GM21447 (cell line): Measurements from ENCODE around the gene SEMA5A.

Source experiments
- ATAC-seq: cut with Tn5 transposase; IDR thresholded peaks from one replicate; pipeline ENCODE4 v1.9.1; 2021; ENCODE audit not compliant: unreplicated experiment

Gene SEMA5A

DNA sequence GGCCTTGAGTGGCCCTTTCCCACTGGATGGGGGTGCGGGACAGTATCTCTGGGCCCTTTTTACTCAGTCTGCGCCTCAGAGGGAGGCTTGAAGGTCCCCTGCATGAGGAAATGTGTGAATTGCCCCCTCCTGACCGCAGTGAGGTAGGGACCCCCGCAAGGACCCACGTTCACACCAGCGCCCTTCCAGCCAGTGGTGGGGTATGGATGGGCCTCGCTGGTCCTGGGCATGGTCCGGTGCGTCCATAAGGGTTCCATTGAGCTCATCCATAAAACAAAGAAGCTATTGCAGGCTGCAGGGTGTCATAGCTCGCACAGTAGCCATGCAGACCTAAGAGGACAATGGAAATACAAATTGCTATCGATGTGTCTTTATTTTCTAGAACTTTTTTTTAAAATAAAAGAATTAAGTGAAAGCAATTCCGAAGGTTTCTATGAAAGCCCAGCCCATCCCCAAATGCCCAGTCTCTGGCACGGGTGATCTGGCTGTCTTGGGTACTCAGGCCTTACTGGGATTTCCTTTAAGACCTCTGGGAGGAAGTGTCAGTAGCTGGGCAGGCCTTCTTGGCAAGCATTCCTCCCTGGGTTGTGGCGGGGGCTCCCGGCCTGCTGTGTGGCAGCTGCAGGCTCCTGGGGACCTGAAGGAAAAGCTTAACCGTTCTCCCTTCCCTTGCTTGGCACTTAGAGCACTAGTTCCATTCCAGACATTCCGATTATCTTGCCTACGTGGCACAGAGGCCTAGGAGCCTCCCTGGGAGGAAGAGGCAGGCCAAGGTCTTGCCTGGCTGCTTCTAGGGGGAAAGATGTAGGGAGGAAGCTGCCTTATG is 1.5 kb upstream of the SEMA5A start:
- no peak for ATAC-seq

DNA sequence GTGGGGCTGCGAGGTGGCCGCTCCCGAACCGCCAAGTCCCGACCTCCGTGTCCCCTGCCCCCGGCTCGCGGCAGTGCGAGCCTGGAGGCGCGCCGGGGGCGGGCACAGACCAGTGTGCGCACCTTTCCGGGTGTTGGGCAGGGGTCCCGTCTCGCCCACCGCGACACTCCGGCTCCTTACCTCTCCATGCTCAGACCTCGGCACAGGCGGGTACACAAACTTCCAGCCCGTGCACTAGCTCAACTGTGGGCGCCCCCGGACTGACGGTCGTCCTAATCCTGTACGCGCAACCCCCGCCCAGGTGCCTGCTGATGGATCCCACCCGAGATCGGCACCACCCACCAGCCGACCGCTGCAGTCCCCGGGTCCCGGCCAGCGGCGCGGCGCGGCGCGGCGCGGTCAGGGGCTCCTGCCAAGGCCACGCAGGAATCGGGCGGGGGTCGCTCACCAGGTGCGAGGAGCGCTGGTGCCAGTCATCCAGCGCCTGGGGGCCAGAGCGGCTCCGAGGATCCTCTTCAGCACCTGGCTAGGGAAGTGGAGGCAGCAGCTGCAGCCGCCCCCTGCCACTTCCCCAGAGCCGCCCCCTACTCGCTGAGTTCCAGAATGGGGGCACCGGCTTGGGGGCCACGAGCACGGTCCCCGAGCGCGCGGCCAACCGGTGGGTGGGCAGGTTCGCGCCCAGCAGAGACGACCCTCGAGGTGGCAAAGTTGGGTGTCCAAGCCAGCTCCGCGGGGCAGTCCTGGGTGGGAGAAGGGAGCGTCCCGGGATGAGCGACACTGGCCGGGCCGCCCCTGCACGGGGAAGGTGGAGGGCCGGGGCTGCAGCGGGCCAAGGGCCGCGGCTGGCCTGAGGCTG is 511 bp downstream of the SEMA5A start:
- ATAC-seq = no peak

DNA sequence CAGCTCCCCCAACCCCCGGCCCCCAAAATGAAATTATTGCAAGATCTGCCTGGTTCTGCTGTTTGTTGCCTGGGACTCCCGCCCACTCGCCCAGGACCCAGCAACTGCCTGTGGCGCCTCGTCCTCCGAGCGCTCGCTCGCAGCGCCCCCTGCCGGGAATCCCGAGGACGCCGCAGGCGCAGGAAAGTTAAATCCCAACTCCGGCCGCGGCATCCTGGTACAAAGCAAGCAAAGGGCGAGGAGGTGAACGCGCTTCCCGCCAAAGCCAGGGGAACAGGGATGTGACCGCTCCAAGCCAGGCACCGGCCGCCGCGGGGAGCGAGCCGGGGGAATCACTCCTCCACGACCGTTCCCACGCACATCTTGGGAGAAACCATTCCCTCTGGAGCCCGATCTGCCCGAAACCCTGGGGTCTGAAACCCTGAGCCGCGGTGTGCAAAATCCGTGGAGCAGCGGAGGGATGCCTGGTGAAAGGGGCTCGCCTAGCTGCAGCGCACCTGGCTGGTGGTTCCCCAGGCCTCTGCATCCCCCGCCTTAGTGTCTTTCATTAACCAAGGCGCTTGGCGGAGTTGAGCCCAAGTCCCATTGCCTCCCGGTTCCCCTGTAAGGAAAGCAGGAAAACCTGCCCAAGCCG is 1.3 kb downstream of the SEMA5A start:
- ATAC-seq = no peak

DNA sequence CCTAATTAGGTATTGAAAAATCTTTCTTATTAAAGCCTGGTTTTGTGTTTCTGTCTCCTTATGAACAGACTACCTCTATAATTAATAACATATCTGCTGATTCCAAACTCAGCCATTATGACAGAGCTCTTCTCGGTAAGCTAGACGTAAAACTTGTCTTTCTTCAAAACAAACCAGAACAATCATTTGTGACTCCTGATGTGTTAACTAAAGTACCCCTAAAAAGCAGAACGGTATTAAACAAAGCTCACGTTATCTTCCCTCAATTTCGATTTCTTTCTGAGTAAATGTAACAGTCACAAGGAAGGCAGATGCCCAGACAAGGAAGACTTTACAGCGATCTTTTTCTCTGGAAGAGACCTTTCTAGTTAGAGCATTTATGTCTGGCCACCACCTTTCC is 1.8 kb downstream of the SEMA5A start:
- ATAC-seq = no peak

DNA sequence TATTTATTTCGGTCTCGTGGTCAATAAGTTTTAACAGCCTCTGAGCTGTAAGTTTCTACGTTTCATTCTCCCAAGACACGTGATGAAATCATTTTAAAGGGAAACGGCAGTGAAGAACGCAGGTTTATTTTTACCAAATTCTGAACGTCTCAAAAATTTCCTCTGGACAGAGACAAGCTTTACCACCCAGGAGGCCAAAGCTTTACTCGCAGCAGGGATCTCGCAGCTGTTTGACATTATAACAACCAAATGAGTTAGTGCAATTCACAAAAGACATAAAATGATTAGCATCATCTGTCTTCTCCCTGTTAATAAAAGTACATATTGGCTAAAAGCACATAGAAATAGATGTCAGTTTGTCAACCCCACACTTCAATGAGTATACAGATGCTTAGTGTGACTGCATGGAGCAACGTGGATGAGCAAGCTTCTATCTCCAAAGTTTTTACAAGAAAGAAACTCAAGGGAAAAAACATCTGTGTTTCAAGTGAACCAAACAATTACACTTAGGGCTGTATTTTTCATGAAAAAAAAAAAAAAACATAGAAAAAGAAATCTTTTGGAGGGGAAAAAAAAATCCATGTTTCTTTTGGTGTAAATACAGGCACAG is 2.5 kb downstream of the SEMA5A start:
- no peak for ATAC-seq

DNA sequence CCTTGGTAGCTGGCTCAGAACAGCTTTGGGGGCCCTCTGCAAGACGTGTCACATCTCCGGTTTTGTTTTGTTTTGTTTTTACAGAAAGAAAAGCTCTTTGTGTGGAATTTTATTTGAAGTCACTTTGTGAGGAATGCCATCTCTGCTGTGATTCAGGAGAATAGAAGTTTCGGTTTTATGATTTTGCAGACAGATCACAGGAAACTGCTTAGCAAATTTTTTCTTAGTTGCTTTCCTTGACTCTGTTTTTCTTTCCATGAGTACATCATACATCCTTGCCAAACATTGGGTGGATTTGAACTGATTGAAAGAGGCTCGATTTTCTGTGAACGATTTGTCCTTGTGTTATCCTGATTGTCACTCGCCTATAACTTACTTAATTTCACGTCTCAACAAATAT is 5.1 kb downstream of the SEMA5A start:
- ATAC-seq = no peak

DNA sequence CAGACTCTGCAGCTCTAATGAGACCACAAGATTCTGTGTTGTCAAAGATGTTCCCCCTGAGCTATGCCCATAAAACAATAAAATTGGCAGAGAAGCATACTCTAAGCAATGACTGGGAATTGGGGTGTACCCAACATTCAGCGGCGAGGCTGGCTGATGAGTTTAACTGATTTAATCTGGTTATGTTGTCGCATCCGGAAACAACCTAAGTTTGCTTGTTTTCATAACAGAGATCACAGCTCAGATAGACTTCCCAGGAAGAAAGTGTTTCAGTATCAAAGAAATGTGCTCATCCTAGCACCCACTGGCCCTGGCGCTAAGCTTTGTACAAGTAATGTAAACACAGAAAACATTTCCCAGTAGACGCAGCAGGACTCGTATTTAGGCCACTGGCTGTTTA is 7.4 kb downstream of the SEMA5A start:
- no peak for ATAC-seq

DNA sequence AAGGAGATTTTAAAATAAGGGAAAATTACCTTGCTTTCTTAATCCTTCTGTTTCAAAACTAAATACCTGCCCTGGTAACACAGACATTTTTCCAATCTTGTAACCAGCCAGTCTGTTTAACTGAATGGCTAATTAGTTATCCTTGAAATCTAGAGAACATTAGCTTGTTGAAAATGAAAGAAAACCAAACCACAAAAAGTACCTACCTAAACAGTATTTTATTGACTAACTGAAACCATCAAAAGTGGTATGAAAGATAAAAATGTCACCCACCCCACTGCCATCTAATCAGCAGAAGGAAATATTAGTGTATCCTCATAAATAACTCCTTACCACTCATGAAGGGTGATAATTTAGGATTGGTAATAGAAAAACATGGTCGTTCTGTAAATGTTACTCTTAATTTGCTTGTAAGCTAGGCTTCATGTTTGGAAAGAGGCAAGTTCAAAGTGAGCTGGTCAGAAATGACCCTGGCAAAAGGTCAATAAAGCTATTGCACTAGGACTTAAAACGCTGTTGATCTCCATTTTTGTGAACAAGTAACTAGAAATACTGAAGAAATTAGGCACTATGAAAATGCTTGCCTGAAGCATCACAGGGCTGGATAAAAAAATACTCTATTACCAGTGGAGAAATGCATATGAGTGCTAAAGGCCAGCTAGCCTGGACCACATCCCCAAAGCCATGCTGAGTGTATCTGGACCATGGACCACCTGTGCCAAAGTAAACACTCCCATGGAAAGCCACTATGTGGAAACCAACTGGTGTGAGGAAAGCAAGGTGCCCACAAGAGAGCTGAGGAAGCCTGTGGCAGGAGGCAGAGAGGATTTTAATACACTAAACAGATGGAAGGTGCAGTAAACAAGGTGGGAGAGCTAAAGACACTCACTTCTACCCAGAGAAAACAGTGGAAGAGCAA is 8.4 kb downstream of the SEMA5A start:
- ATAC-seq = no peak

DNA sequence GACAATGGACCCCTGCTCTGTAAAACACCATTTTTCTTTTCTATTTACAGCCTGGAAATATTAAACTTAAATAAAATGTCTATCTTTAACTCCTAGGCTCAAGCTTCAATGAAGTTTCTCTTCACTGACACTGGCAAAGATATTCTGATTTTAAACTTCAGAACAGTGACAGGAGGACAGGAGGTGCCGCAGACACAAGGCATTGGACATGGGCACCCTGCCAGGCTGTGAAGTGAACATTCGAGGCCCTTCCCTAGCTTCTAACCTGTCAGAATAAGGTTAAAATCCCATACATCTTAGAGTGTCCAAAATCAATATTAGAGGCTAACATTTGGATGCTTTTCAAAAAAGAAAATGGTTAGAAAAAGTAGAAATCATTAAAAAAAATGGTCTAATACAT is 9.2 kb downstream of the SEMA5A start:
- ATAC-seq = no peak

DNA sequence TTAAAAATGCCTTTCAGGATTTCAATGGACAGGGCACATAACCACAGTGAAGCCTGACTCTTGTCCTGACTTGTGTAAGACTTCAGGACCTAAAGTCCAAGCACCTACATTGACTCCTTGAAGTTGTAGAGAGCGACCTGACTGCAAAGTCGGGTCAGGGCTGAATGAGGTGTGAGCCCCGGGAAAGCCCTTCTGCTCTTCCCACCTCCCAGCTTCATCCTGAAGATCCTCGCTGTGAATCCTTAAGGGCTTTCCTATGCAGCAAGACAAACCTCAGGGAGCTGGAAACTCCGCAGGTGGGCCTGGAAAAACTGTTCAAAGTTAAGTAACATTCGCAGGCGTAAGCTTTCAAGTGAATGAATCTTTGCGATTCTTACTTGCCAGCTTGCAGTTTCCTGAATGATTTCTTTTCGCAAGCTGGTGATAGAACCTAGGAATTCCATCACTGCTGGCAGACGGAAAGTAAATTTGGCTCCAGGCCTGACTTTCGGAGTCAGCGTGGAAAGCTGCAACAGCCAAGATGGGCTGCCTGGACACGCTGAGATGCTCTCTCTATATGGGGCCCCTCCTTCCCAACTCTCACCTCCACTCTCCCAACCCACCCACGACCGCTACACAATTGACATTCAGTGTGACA is 10.9 kb downstream of the SEMA5A start:
- no peak for ATAC-seq

DNA sequence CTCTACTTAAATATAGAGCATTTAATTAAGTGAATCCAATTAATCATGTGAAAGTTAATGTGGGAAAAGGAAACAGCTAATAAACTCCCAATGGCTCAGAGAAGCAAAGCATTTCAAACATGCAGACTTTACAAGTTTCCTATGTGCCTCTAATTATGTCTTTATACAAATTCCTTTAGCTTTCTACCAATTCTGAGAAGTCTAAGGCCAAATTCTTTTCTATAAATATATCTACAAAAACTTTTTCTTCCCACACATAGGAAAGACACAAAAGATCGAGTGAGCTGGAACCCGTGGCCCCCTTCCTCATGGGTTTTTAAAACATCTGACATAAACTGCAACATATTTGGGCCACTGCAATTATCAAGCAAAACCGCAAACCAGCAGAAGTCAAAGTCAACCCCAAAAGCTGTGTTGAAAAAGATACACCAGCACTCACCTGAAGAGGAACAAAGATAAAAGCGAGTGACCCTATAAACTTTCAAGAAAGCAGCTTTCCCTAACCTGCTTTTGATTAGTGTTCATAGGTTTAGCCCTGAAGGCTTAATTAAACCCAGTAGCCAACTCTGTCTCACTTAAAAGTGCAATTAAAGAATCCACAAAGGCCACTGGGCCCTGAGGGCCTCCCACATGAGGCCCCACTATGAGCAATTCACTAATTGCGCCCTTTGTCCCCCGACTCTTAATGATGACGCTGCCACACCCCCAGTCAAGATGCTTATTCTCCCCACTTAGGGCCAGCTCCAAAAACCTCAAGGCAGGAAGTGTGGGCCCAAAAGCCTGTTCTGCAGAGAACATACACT is 12.1 kb downstream of the SEMA5A start:
- ATAC-seq = no peak

DNA sequence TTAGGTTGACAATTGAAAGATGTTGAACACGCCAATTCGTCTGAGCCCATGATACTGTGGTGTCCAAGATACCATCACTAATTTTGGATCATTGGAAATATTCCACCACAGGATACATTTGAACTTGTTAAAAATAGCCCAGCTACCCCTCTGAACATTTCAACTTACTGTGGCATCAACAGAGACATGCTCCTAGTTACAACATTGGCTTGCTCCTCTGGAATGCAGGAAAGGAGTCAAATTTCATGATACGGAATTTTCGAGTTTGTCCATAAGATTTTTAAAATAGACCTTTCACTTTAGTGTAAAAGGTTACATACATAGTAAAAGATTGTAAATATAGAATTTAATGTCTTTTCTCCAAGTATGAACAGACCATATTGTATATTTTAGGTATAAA is 12.8 kb downstream of the SEMA5A start:
- ATAC-seq = no peak

DNA sequence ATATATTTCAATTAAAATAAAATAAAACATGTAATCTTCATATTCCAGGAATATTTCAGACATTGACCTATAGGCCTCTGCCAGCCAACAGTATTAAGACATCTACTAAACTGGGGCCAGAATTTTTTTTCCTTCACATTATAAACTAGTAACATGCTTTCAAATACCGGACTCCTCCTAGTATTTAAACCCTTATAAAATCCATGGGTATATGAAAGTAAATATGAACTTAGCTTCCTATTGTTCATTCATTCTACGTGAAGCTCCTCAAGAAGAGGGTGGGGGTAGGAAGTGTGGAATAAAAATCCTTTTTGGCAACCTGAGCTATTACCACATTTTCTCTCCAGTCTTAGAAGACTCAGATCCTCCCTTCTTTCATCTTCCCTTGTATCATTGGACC is 16.4 kb downstream of the SEMA5A start:
- ATAC-seq = no peak

DNA sequence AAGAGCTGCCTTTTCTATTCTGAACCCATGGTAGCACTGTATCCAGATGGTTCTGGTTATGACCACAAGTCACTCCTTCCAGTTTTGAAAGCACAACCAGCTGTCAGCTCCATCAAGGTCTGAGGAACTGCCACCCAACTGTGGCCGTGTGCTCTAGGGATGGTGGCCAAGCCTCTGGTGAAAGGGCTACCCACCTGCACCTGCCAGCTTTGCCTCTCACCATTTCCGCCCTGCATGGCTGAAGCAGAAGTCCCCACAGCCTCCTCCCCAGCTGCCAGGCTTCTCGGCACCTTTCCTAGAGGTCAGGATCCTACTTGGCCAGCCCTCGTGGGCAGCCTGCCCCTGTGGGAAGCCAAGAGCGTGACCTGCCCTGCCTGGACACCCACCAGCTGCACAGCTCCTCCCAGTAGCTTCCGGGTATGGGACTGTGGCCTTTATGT is 16.8 kb downstream of the SEMA5A start:
- ATAC-seq = no peak

DNA sequence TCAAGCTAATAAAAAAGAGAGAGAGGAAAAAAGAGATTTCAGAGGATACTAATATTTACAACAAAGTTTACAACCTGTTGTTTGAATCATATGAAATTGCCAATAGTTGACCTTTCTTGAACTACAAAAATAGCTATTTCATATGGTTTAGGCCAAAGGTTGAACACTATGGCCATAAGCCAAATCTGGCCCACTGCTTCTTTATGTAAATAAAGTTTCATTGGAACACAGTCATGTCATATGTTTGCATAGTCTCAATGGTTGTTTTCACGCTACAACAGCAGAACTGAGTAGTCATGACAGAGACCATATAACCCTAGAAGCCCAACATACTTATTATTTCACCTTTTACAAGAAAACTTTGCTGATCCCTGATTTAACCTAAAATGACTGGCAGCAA is 20.9 kb downstream of the SEMA5A start:
- ATAC-seq = no peak

DNA sequence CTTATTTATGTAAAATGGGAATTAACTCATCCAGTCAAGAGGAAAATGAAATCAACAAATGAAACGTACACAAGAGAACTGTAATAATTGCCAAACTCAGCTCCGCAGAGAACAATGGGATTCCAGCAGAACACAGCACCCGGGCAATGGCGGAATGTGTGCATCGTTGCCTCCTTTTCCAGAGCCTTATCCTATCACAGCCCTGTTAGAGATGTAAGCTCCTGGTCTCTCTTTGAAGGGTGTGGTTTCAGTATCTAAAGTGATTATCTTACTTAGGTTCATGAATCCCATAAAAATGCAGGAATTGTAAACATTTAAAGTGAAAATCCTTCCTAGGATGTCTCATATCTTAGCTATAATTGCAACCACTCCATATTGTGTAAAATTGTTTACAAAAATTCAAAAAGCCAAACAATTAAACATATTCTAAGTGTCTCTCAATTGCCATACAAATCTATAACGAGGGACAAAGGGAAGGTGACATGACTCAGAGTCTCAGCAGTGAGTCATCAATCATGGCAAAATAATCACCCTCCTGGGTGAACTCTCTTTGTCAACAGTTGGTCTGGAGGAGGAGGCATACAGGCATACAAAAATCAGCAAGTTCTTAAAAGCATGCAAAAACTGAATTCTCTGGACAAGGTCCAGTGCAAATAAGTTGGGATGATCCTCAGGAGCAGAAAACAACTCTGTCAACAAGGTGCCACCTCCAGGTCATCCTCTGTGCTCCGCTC is 22.6 kb downstream of the SEMA5A start:
- ATAC-seq = no peak

DNA sequence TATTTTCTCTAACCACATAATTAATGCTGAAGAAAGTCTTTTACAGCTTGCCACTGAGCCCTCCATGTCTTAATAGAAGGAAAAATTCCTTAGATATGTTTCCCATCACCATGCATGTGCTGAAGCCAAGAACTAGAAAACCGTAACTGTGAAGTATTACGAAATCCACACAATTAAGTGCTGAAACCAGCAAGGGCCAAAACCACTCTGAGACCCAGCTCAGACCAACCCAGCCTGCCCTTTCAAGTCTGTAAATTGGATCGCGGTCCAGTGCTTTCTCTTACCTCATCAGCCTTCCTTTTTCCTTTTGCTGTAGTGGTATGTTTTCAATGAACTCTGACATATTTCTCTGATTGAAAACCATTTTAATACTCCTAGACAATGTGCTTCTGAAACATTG is 26.3 kb downstream of the SEMA5A start:
- no peak for ATAC-seq

DNA sequence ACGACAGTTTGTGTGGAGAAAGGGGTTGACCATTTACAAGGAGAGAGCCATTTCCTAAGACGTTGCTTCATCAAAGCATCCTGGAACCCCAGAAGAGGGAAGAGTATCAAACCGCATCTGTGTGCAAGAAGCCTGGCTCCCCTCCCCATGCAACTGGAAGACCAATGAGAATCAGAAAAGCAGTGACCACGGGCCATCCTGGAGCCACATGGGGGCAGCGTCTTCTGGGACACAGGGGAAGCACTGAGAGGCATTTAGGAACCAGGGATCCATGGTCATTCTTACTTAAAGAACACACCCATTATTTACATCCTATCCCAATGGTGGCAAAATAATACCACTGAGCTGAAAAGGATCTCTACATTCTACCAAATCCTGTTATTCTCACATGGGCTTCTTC is 29.3 kb downstream of the SEMA5A start:
- ATAC-seq = no peak
